Measurements from ENCODE around the gene MRPL54.
"Not testable (repeated sequence)": the region's sequence is repeated elsewhere in the genome, so short reads cannot be mapped to it uniquely, and the experiment has no call there.

Gene MRPL54

GRCh38 chr19:3743486-3743885, 19.0 kb upstream of the MRPL54 start:
- DNase-seq, result no peak

GRCh38 chr19:3745363-3746045, 17.0 kb upstream of the MRPL54 start:
- DNase-seq, result no peak

DNA sequence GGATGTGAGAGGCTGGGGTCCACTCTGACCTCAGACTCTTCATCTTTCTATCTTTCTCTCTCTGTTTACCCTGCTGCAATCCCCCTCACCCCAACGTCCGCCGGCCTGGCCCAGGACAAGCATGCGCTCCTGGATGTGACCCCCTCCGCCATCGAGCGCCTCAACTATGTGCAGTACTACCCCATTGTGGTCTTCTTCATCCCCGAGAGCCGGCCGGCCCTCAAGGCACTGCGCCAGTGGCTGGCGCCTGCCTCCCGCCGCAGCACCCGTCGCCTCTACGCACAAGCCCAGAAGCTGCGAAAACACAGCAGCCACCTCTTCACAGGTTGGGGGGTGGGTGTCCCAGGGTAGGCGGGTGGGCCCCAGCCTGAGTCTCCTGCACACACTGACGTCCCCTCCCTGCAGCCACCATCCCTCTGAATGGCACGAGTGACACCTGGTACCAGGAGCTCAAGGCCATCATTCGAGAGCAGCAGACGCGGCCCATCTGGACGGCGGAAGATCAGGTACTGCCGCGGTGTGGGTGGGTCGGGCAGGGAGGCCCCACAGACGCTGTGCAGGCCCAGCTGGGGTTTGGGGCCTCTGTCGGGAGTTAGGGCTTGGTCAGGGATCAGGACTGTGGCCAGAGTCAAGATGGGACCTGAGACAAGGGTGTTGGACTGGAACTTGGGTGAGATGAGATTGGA, 16.0 kb upstream of the MRPL54 start:
- DNase-seq, result no peak

DNA sequence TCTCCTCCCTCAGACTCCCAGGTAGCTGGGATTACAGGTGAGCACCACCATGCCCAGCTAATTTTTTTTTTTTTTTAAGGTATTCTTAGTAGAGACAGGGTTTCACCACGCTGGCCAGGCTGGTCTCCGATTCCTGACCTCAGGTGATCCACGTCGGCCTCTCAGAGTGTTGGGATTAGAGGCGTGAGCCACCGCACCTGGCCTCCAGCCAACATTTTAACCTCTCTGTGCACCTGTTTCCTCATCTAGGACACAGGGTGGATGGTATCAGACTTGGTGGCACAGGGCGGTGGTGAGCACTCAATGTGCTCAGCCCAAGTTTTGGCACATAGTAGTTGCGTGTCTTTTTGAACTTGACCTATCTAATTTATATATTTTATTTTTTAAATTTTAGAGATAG, 13.5 kb upstream of the MRPL54 start:
- DNase-seq, result no peak

GRCh38 chr19:3750211-3750610, 12.3 kb upstream of the MRPL54 start:
- no peak for DNase-seq

DNA sequence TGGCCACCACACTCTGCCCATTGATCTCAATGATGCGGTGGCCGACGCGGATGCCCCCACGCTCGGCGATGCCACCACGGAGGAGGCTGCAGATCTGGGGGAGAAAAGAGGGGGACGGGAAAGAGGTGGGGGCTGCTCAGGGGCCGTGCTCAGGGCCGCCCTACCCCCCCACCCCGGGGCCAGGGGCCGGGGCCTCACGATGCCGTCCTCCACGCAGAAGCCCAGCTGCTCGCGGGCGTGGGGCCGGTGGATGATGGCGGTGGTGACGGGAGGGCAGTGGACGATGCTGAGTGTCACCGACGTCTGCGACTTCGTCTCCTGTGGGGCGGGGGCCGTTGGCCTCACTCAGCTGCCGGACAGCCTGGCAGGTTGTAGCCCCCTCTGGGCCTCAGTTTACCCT, 11.2 kb upstream of the MRPL54 start:
- no peak for DNase-seq

DNA sequence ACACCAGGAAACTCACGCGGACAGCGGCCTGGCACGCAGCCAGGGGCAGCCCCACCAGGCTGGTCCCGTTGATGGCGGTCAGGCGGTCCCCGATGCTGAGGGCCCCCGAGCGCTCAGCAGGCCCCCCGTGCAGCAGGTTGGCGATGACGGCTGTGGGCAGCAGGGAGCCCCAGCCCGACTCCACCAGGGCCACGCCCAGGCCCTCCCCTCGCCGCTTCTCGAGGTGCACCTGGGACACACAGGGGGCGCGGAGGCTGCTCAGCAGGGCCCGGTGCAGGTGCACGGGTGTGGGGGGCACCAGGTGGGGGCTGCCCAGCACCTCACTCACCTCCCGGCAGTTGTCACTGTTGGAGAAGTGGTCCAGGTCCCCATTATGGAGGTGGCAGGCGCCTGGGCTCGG, 10.0 kb upstream of the MRPL54 start:
- DNase-seq, result no peak

GRCh38 chr19:3753631-3754410, 8.7 kb upstream of the MRPL54 start:
- DNase-seq, result no peak

GRCh38 chr19:3757705-3758104, 4.8 kb upstream of the MRPL54 start:
- DNase-seq, result not testable (repeated sequence)

GRCh38 chr19:3758297-3758696, 4.2 kb upstream of the MRPL54 start:
- not testable (repeated sequence) for DNase-seq

DNA sequence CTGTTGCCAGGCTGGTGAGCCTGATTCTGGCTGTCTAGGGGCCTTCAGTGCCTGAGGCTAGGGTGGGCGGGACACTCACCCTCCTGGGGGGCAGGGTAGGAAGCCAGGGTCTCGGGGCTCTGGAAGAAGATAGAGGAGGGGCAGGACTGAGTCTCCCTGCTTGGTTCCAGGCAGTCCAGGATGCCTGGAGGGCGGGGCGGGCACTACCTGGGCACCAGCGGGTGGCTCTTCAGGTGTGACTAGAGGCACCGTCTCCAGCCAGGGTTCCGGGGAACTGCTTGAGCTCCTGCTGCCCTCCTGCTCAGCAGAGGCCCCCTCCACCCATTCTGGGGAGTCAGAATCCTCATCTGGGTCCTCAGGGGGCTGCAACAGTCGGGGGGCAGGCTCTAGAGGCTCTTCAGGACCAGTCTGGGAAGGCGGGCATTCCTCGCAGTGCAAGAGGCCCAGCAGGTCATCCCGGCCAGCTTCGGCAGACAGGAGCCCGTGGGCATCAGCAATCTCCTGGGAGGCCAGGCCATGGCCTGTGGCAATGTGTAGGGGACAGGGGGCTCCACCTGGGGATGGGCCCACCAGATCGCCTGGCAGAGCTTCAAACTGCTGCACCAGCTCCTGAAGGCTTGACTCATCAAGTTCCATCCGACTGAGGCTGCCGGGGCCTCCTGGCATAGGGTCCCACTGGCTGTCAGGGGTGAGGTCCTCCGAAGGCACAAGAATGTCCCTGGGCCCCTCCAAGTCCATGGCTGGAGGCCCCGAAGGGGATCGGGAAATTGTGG, 2.8 kb upstream of the MRPL54 start:
- no peak for DNase-seq

DNA sequence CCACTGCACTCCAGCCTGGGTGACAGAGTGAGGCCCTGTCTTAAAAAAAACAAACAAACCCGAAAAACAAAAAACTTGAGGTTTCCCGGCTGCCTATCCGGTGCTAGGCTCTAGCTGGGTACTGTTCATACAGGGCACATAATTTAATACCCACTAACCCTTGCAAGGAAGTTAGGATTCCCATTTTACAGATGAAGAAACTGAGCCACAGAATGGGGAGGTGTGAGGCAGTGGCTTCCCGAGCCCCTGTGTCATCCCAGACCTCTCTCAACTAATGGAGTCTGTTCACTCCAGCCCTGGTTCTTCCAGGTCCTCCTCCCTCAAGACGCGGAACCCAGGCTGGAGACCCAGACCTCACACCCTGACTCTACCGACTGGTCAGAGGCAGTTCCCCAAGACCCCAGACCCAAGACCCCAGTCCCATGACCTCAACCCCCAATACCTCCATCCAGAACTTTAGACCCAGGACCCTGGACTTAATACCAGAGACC, 1.6 kb upstream of the MRPL54 start:
- DNase-seq, result no peak

GRCh38 chr19:3761382-3762129, 926 bp upstream of the MRPL54 start, which contains the start of gene APBA3:
TSS of gene APBA3 (minus strand) at chr19:3761692. CDS start at chr19:3760264, 1,428 bp downstream.
- DNase-seq, result peak; percentile 89

DNA sequence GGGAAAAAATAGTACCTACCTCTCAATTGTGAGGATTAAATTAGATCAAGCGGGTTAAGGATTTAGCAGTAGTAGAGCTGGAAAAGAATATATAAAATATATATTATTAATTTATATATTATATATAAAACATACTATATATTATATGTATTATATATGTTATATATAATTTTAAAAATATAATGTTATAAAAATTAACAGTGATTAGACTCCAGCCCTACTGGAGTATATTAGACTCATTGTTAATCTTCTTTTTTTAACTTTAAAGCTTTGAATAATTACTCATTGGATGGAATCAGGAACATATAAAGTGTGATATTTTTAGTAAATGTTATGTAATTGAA, 380 bp upstream of the MRPL54 start:
- no peak for DNase-seq

DNA sequence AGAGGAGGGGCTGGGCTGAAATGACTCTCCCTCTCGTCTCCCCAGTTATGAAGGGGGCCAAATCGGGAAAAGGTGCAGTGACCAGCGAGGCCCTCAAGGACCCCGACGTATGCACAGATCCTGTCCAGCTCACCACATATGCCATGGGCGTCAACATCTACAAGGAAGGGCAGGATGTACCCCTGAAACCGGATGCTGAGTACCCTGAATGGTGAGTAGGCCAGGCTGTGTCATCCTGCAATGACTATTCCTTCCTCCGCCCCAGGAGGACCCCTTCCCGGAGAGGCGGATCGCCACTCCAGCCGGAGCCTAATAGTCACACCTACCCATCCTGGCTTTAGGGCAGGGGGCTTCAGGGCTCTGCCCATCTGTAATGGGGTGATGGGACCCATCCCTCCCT, 2.6 kb downstream of the MRPL54 start:
- no peak for DNase-seq

- not testable (repeated sequence) for DNase-seq
These were observed 3.3 kb downstream of the MRPL54 start for GRCh38 chr19:3765757-3766156.

DNA sequence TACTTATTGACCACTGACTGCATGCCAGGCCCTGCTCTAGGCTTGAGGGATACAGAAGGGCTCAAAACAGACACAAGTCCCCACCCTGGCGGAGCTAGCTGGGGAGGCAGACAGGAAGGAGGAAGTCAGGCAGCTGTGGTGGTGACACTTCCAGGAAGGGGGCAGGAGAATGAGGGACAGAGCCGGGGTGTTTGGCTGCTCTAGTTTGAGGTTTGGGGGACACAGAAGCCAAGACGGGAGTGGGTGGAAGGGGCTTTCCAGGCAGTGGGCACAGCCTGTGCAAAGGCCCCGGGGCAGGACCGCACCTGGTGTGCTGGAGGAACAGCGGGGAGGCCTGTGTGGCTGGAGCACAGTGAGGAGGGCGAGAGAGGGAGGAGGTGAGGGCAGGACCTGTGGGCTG, 4.0 kb downstream of the MRPL54 start:
- no peak for DNase-seq

GRCh38 chr19:3767050-3767449, 4.6 kb downstream of the MRPL54 start:
- DNase-seq, result no peak

- no peak for DNase-seq
These were observed 5.7 kb downstream of the MRPL54 start for GRCh38 chr19:3768015-3768747.

DNA sequence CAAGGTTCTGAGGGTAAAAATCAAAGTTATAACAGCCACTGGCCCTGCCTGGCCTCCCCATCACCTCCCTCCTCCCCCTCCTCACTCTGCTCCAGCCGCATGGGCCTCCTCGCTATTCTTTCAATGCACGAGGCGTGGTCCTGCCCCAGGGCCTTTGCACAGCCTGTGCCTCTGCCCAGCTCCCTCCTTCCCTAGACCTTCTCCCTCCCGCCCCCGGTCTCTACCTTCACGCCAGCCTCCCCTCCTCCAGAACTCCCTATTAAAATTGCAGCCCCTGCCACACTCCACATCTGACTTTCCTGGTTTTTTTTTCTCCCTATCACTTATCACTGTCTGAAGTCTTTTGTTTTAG, 6.2 kb downstream of the MRPL54 start:
- DNase-seq, result no peak

DNA sequence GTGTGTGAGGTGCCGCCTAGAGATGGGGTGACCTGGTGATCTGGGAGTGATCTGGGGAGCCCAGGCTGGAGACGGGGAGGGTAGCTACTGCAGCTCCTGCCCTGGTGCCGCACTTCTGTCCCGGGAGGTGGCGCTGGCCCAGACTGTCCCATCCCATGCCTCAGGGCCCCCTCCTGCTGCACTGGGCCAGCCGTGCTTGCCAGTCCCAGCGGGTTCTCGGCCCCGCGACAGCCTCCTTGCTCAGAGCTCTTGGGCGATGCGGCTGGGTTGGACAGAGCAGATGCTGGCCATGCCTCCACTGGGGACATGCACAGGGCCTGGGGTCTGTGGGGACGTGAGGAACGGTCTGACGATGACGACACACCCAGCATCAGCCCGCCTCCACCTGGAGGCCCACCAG, 7.0 kb downstream of the MRPL54 start:
- no peak for DNase-seq

Data from NCI-H774 (cell line).